Fibroblast of lung (primary cell): ENCODE results near the gene MSANTD2.

Experiments
- EZH2 ChIP-seq: IDR thresholded peaks from 2 replicates; pipeline ENCODE4 v1.5.1; 2012; ENCODE audit warnings: low read length, control low read depth, mild to moderate bottlenecking; ENCODE audit errors: missing control alignments
- TF ChIP-seq, protein P1 (sequence below), 2 donors: IDR thresholded peaks in 1 of 2; conservative IDR thresholded peaks in 1 of 2; 1 replicate in 1 of 2; 2 replicates in 1 of 2; pipeline ENCODE4 v1.5.1; 2011 to 2012; ENCODE audit warnings: low read length in 2 of 2, control low read depth in 1 of 2, inconsistent platforms in 1 of 2, low read depth in 1 of 2, mild to moderate bottlenecking in 1 of 2

DNA sequence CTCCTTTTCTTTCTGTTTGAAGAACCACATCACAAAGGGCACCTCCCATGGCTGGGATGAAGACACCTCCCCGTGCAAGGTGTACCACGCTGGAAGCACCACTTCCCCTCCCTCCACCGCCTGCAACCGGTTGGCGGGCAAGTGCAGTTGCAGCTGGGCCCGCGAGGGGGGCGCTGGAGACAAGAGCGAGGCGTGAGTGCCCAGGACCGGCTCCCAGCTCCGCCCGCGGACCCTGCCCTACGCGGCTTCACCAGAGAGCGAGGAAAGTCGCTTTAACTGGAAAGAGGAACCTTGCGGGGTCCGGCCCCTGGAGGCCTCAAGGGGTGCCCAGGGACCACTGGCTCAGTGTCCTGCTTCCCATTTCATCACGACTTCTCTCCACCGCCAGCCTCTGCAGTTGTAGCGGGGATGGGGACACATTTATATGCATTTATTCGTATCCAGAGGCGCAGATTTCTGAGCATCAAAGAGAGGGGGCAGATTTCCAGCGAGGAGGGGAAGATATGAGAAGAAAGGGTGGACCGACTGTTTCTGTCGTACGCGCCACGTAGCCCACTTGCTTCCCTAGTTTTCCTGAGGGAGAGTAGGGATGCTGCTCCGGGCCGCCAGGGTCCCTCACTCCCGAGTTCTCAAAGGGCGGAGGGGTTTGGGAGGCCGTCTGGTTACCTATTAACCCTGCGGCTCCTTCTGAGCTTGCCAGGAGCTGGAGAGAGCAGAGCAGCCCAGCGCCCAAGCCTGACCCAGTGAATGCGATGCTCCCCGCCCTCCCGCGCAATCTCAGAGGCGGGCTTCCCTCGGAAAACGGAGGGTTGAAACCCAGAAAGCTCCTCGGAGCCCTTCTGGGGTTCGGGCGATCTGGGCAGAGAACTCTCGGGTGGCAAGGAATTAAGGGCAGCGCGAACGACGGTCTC, 41.6 kb downstream of the MSANTD2 start:
- TF ChIP-seq, protein P1, sequence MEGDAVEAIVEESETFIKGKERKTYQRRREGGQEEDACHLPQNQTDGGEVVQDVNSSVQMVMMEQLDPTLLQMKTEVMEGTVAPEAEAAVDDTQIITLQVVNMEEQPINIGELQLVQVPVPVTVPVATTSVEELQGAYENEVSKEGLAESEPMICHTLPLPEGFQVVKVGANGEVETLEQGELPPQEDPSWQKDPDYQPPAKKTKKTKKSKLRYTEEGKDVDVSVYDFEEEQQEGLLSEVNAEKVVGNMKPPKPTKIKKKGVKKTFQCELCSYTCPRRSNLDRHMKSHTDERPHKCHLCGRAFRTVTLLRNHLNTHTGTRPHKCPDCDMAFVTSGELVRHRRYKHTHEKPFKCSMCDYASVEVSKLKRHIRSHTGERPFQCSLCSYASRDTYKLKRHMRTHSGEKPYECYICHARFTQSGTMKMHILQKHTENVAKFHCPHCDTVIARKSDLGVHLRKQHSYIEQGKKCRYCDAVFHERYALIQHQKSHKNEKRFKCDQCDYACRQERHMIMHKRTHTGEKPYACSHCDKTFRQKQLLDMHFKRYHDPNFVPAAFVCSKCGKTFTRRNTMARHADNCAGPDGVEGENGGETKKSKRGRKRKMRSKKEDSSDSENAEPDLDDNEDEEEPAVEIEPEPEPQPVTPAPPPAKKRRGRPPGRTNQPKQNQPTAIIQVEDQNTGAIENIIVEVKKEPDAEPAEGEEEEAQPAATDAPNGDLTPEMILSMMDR (conservative IDR thresholded peaks at IDR 0.05 in 1 of 2, IDR thresholded peaks at IDR 0.05 in 1 of 2; ENCODE audit: low read depth in 1 of 2, low read length in 2 of 2) = peak; percentile 62 to 67
- TF ChIP-seq EZH2 = no peak
